Prostate gland (tissue), 2 donors: ENCODE results near the gene XPNPEP2.

Source experiments
- POLR2A ChIP-seq: fragments of 450-650 bp; IDR thresholded peaks from one replicate; pipeline ENCODE4 v1.6.1; 2016; ENCODE audit warnings: antibody characterized with exemption, mild to moderate bottlenecking
- POLR2AphosphoS5 ChIP-seq: sonication (generic); formaldehyde crosslinking; IDR thresholded peaks from one replicate; pipeline ENCODE4 v1.6.1; 2017; ENCODE audit warnings: antibody characterized with exemption
- TF ChIP-seq, protein P1 (sequence below), 4 experiments: fragments of 200-600 bp in 2 of 4; fragments of 450-650 bp in 2 of 4; sonication (generic) in 2 of 4; IDR thresholded peaks; 1 replicate in 3 of 4; 2 replicates in 1 of 4; pipeline ENCODE4 v1.5.1; 2016 to 2019; ENCODE audit warnings: antibody characterized with exemption in 4 of 4, mild to moderate bottlenecking in 2 of 4, moderate library complexity in 2 of 4

DNA sequence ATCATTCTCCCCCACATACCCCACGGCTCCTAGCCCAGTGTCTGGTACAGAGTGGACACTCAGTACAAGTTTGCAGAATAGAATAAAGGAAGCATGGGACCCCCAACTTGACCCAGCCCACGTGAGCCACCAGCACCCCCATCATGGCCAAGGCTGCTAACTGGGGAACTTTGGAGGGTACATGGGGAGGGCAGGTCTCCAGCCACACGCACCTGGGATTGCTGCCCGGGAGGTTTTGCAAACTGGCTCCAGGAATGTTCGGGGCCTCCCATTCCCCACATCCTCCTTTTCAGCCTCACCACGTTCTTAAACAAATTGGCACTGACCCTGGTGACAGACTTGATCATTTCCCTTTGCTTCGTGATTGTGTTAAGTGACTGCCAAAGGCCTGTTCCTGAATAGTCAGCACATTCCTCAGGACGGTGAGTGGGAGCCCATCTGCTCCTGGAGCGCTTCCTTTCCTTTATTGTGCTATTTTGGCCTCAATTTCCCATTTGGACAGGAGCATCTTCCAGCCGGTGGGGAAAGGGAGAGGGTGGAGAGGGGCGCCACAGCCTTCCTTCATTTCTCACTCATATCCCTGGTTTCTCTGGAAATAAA is 18.7 kb upstream of the XPNPEP2 start:
- TF ChIP-seq POLR2A (no peak), POLR2AphosphoS5 (no peak)
- TF ChIP-seq, protein P1, sequence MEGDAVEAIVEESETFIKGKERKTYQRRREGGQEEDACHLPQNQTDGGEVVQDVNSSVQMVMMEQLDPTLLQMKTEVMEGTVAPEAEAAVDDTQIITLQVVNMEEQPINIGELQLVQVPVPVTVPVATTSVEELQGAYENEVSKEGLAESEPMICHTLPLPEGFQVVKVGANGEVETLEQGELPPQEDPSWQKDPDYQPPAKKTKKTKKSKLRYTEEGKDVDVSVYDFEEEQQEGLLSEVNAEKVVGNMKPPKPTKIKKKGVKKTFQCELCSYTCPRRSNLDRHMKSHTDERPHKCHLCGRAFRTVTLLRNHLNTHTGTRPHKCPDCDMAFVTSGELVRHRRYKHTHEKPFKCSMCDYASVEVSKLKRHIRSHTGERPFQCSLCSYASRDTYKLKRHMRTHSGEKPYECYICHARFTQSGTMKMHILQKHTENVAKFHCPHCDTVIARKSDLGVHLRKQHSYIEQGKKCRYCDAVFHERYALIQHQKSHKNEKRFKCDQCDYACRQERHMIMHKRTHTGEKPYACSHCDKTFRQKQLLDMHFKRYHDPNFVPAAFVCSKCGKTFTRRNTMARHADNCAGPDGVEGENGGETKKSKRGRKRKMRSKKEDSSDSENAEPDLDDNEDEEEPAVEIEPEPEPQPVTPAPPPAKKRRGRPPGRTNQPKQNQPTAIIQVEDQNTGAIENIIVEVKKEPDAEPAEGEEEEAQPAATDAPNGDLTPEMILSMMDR (IDR thresholded peaks at IDR 0.05): no peak
